Immature natural killer cell (primary cell): ENCODE results near the gene MECP2. TPM values are rescaled to one million over a fixed set of nuclear protein-coding genes. Genes with fewer than 3 reads are reported as not detected.

Source experiments
- DNase-seq, 3 donors: peaks; one replicate each; pipeline ENCODE4 v3.0.0; 2022; ENCODE audit warnings: mixed read lengths in 1 of 3
- H3K27ac Mint-ChIP-seq, 6 donors: one replicate each; pipeline ENCODE4 v1.8.0; 2020; ENCODE audit warnings: mixed read lengths in 6 of 6, mild to moderate bottlenecking in 5 of 6, inconsistent platforms in 4 of 6, moderate library complexity in 3 of 6
- H3K27me3 Mint-ChIP-seq, 3 donors: one replicate each; pipeline ENCODE4 v1.8.0; 2020 to 2021; ENCODE audit warnings: low read depth in 3 of 3, mild to moderate bottlenecking in 3 of 3, mixed read lengths in 3 of 3, moderate library complexity in 3 of 3, inconsistent platforms in 1 of 3
- H3K36me3 Mint-ChIP-seq, 3 donors: one replicate each; pipeline ENCODE4 v1.8.0; 2020; ENCODE audit warnings: mixed read lengths in 3 of 3, inconsistent platforms in 2 of 3, mild to moderate bottlenecking in 2 of 3
- H3K4me1 Mint-ChIP-seq, 2 donors: one replicate each; pipeline ENCODE4 v1.8.0; 2020; ENCODE audit warnings: inconsistent platforms in 2 of 2, mild to moderate bottlenecking in 2 of 2, mixed read lengths in 2 of 2, moderate library complexity in 1 of 2
- H3K4me3 Mint-ChIP-seq, 5 donors: one replicate each; pipeline ENCODE4 v1.8.0; 2020; ENCODE audit warnings: mild to moderate bottlenecking in 5 of 5, mixed read lengths in 5 of 5, inconsistent platforms in 3 of 5, moderate library complexity in 3 of 5
- H3K9me3 Mint-ChIP-seq, 6 donors: one replicate each; pipeline ENCODE4 v1.8.0; 2020; ENCODE audit warnings: mild to moderate bottlenecking in 6 of 6, mixed read lengths in 6 of 6, inconsistent platforms in 4 of 6, moderate library complexity in 3 of 6
- polyA plus RNA-seq, 3 donors: library from polyadenylated mRNA; unstranded; fragments of 300-500 nt; fragmentation: Illumina TruSeq; gene quantifications; one replicate each; pipeline ENCODE4 v1.2.3, GENCODE V29; 2021

The MECP2 gene
- polyA plus RNA-seq, 3 donors from 2014 or later: 11.4 to 31.5 (median 18.3) TPM

DNA sequence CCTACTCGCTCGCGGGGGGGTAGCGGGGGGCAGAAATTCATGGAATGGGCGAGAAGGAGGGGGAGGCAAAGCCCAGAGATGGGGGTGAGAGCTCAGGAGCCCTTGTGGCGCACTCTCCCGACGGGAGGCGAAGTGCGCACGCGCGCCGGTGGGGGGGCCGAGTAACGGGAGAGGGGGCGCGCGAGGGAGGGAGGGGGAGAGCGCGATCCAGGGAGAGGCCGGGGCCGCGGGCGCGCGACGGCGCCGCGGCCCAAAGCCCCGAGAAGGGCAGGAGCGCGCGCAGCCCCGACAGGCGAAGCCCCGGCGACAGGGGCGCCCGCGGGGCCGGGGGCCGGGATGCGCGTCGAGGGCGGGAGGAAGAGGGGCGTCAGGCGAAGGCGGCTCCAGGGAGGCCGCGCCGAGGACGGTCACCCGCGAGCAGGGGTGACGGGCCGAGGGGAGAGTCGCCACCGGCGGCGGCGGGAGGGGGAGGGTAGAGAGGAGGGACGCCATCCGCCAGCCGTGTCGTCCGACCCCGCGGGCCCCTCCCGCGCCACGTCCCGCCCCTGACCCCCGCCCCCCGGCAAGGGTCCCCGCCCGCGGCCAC, 421 bp downstream of the MECP2 start:
- peak; percentile 68 to 72 (median 69) for DNase-seq
- H3K27me3 Mint-ChIP-seq: peaks cover 7 to 28% (median 11%) of the 10 kb centered on the region in 3 donors

DNA sequence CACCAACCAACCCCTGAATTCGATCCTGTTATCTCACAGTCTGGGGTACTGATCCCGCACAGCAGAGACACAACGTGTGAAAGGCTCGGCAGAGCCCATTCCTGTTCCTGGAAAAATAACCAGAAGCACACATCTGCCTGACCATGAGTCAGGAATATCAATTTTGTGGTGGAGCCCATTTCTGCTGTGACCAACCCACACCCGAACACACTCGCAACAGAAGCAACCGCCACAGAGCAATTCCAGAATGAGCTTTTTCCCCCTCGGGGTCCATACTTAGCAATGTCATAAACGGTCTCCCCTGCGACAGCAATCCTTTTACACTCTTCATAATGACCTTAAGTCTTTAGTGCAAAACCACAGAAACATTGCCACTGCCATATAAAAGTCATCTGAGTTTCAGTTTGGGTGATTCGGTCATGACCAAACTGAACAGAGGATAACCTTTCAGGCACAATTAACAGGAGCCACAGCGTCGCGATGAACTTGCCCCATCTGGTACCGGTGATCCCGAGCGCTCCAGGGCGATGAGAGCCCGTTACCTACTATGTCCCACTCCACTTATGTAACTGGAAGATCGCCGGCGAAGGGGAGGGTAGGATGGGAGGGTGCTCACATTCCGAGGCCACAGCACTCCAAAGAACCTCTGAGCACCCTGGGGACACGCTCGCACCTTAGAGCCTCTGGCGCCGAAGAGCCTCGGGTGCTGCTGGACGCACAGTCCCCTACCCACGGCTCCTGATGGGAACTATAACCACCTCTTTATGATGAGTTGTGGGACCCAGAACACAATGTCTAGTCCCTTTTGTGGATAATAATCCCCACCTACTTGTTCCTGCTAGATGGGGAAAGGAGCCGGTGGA, 1.1 kb downstream of the MECP2 start:
- peak; percentile 35 to 49 (median 36) for DNase-seq
- Mint-ChIP-seq H3K36me3 (no peaks in the 10 kb centered on the region), H3K4me1 (peaks cover 55 to 61% of the 10 kb centered on the region in 2 donors), H3K27ac (peak overlapping the region; percentile 77 to 98 (median 94)), H3K27me3 (peaks cover 5 to 26% (median 11%) of the 10 kb centered on the region in 3 donors), H3K9me3 (peaks cover 0 to 2% (median 0%) of the 10 kb centered on the region in 6 donors), H3K4me3 (peak overlapping the region; percentile 89 to 97 (median 95))

More for the DNA sequence above, 421 bp downstream of the MECP2 start:
- Mint-ChIP-seq H3K9me3 (peaks cover 0 to 2% (median 0%) of the 10 kb centered on the region in 6 donors), H3K4me1 (peaks cover 49 to 54% of the 10 kb centered on the region in 2 donors), H3K4me3 (peak overlapping the region; percentile 89 to 97 (median 95)), H3K36me3 (no peaks in the 10 kb centered on the region), H3K27ac (peak overlapping the region; percentile 77 to 98 (median 94))

DNA sequence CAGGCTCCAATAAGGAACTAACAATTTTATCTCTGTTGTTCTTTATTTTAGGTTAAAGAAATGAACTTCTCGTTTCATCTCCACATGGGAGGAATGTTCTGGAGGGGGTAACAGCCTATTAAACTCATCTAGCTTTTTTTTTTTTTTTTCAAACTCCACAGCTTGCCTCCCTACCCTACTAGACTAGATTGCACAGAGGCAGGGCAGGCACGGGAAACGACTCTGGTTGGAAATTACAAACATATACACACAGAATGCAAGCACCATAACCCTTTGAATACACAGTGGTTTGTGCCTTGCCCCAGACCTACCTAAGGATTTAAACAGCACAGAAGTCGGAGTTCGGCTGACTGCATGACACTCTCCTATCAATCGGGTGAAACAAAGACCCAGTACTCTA, 2.7 kb downstream of the MECP2 start:
- H3K27me3 Mint-ChIP-seq: peaks cover 6 to 17% (median 9%) of the 10 kb centered on the region in 3 donors
- no peaks in the 10 kb centered on the region for H3K36me3 Mint-ChIP-seq
- H3K9me3 Mint-ChIP-seq: no peaks in the 10 kb centered on the region
- peaks cover 65 to 69% of the 10 kb centered on the region in 2 donors for H3K4me1 Mint-ChIP-seq
- DNase-seq: no peak
- peak overlapping the region; percentile 89 to 97 (median 95) for H3K4me3 Mint-ChIP-seq
- H3K27ac Mint-ChIP-seq: peak overlapping the region; percentile 31 to 98 (median 94)

DNA sequence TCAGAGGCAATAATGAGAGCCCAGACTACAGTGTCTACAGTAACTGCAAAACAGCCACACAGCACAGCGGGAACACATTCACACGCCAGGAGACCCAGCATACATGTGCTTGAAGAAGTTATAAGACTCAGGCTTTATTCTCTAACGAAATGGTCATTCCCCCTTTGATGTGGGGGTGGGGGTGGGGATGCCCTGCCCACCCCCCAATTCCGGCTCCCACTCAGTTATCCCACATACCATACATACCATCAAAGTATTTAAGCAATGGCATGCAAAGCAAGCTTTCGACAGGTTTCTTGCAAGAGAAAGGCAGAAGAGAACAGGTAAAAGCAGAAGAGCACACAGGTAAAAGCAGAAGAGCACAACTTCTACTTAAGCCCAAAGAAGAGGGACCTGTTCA, 3.6 kb downstream of the MECP2 start:
- no peak for DNase-seq
- Mint-ChIP-seq H3K9me3 (no peaks in the 10 kb centered on the region), H3K36me3 (no peaks in the 10 kb centered on the region), H3K4me1 (peaks cover 67 to 73% of the 10 kb centered on the region in 2 donors), H3K27ac (peak overlapping the region; percentile 74 to 98 (median 92)), H3K27me3 (peaks cover 6 to 15% (median 9%) of the 10 kb centered on the region in 3 donors), H3K4me3 (peak overlapping the region; percentile 50 to 95 (median 93))

DNA sequence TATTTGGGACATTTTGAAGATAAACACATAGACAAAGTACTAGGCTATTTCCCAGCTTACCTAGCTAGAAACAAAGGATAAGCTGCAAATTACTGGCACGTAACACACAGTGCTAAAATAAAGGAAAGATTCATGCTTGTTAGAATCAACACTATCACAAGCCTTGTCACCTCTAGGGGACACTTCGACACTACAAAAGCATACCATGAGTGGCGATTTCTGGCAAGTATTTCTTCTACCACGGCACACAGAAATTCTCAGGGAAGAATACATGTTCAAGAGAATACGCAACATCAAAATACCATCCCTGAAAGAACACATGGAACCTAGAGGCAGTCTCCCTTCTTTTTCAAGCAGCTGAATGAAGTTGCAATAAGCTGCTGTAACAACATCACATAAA, 5.1 kb downstream of the MECP2 start:
- Mint-ChIP-seq H3K27me3 (peaks cover 6 to 9% (median 9%) of the 10 kb centered on the region in 3 donors), H3K4me3 (peak overlapping the region; percentile 53 to 66 (median 58)), H3K9me3 (no peaks in the 10 kb centered on the region), H3K4me1 (peaks cover 63 to 72% of the 10 kb centered on the region in 2 donors), H3K27ac (peak overlapping the region; percentile 60 to 84 (median 79)), H3K36me3 (peaks cover 0 to 7% (median 0%) of the 10 kb centered on the region in 3 donors)
- DNase-seq: peak in 2 of 3 donors; percentile 13 to 25

DNA sequence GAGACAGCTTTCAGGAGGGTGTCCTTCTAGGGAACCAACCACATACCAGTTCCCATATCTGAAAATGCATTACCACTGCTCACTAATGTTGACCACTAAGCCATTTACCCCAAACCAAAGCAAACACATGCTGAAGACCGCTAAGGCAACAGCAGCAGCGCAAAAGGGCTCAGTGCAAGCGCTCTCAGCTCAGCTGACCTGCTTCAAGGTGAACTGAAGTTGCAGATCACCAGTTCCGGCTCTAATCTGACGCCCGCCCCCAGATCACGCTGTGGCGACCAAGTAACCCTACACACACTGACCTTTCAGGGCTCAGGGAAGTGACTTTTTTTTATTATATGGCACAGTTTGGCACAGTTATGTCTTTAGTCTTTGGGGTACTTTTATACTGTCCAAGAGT, 5.8 kb downstream of the MECP2 start:
- Mint-ChIP-seq H3K4me1 (peaks cover 64 to 75% of the 10 kb centered on the region in 2 donors), H3K9me3 (no peaks in the 10 kb centered on the region), H3K36me3 (peaks cover 0 to 7% (median 0%) of the 10 kb centered on the region in 3 donors), H3K4me3 (peak overlapping the region; percentile 40 to 74 (median 64)), H3K27me3 (peaks cover 6 to 8% (median 7%) of the 10 kb centered on the region in 3 donors), H3K27ac (peak overlapping the region; percentile 78 to 91 (median 86))
- peak; percentile 41 to 50 (median 43) for DNase-seq

DNA sequence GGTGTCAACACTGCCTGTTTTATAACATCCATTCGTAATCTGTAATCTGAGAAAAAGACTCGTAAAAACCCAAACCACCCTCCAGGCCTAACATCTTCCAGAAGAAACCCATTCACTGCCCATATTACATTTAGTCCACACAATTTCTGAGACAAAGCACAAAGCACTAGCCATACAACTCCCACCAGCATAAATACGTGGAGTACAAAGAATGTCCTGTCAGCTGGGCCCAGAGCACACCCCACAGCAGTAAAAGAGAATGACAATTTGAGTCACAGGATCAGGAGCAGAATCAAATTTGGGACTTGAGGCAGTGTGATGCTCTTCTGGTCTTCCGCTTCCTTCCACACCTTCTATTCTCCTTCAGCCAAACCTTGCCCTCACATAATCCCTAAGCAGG, 6.8 kb downstream of the MECP2 start:
- Mint-ChIP-seq H3K36me3 (peaks cover 0 to 7% (median 0%) of the 10 kb centered on the region in 3 donors), H3K9me3 (no peaks in the 10 kb centered on the region), H3K4me3 (peak overlapping the region in 2 of 5 donors; percentile 22 to 34), H3K27ac (peak overlapping the region; percentile 46 to 91 (median 83)), H3K27me3 (peaks cover 0 to 4% (median 3%) of the 10 kb centered on the region in 3 donors), H3K4me1 (peaks cover 57 to 66% of the 10 kb centered on the region in 2 donors)
- no peak for DNase-seq

DNA sequence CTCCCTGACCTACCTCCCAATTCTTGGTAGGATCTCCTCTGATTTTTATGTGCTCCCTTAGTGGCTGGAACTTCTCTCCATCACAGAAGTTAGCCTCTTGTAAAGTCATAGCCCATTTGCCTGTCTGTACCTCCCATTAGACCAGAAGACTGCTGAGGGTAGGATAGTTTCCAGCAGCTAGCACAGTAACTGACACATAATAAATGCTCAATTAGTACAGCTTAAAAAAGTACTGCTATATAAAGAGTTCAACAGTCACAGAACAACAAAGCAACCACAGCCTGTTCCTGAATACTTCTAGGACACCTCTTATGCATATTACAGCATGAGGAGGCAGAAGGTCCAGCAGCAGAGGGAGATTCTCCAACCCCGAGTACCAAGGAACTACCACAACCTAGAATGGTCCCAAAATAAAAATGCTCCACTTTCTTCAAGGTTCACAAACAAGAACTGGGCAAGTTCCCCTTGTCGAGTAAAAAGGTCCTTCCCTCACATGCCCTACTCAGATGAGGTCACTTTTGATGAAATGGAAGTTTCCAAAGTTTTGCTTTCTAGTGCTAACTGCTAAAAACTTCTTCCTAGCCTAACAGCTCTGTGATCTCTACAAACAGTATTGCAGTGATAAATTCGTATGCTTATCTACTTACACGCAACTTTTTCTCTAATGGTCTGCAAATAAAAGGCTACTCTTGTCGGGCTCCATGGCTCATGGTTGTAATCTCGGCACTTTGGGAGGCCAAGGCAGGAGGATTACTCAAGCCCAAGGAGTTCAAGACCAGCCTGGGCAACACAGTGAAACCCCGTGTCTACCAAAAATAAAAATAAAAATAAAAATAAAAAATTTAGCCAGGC, 12.8 kb downstream of the MECP2 start:
- Mint-ChIP-seq H3K9me3 (no peaks in the 10 kb centered on the region), H3K4me1 (peaks cover 38 to 53% of the 10 kb centered on the region in 2 donors), H3K4me3 (peak overlapping the region in 3 of 5 donors; percentile 4 to 23 (median 5)), H3K27ac (peak overlapping the region in 5 of 6 donors; percentile 15 to 89 (median 73)), H3K27me3 (peaks cover 0 to 8% (median 5%) of the 10 kb centered on the region in 3 donors), H3K36me3 (peaks cover 0 to 7% (median 6%) of the 10 kb centered on the region in 3 donors)
- DNase-seq: no peak

DNA sequence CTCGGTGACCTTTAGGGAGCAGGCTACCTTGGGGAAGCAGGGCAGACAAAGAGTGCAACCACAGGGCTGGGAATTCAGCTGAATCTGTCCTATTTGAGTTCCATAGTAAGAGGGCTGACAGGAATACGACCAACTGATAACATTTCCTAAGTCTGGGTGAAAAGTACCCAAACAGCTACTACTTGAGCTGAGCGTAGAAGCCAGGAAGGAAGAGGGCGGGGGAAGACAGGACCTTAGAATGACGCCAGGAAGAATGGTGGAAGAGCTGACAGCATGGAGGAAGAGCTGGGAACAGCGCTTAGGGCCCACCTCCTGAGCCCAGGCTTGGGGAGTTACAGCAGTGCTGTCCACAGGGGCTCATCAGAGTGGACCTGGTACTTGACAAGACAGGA, 14.4 kb downstream of the MECP2 start:
- no peak for DNase-seq
- Mint-ChIP-seq H3K4me1 (peaks cover 40 to 57% of the 10 kb centered on the region in 2 donors), H3K9me3 (no peaks in the 10 kb centered on the region), H3K27ac (peak overlapping the region; percentile 25 to 81 (median 58)), H3K4me3 (peak overlapping the region in 3 of 5 donors; percentile 19 to 40 (median 30)), H3K36me3 (peaks cover 0 to 6% (median 6%) of the 10 kb centered on the region in 3 donors), H3K27me3 (peaks cover 0 to 10% (median 9%) of the 10 kb centered on the region in 3 donors)

DNA sequence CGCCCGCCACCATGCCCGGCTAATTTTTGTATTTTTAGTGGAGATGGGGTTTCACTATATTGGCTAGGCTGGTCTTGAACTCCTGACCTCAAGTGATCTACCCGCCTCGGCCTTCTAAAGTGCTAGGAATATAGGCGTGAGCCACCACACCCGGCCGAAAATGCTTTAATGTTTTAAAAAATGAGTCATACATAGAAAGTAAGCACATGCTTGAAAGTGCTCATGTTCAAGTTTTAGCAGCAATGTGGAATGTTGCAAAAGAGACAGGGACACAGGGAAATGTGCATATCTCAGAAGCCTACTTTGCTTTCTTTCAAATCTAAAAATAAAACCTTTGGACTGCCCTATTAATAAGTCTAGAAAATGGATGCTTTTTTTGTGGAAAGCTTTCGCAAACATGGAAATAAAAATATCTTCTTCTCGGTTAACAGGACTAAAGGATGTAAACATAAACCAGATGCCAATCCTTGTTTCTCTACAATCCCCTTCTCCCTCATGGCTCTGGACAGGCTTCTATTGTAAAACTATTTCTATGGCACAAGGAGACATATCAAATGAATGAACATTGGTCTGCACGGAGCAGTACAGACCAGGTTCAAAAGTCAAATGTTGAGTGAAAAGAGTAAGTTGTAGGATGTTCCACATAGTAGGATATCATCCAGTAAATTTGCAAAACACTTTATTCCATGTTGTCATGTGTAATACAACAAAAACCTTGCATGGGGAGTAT, 15.0 kb downstream of the MECP2 start:
- H3K4me3 Mint-ChIP-seq: peak overlapping the region; percentile 19 to 44 (median 30)
- H3K36me3 Mint-ChIP-seq: peaks cover 0 to 6% (median under 1%) of the 10 kb centered on the region in 3 donors
- no peaks in the 10 kb centered on the region for H3K9me3 Mint-ChIP-seq
- no peak for DNase-seq
- H3K4me1 Mint-ChIP-seq: peaks cover 39 to 52% of the 10 kb centered on the region in 2 donors
- H3K27me3 Mint-ChIP-seq: peaks cover 2 to 10% (median 8%) of the 10 kb centered on the region in 3 donors
- peak overlapping the region; percentile 48 to 81 (median 58) for H3K27ac Mint-ChIP-seq

DNA sequence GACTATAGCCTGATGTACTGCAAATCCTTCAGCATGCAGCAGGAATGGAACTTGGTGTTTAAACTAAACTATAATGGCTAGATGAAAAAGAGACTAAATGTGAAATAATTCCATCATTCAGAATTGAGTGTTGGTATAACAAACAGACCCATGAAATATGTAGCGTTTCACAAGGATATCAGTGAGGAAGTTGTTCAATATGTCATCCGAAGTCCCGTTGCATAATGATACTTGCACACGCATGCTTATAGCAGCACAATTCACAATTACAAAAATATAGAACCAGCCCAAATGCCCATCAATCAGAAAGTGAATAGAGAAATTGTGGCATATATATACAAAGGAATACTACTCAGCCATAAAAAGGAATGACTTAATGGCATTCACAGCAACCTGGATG, 20.4 kb downstream of the MECP2 start:
- peak overlapping the region in 2 of 6 donors; percentile 12 to 49 for H3K27ac Mint-ChIP-seq
- peaks cover 52 to 68% of the 10 kb centered on the region in 2 donors for H3K4me1 Mint-ChIP-seq
- H3K4me3 Mint-ChIP-seq: no peak overlapping the region
- peaks cover 0 to 3% (median 0%) of the 10 kb centered on the region in 3 donors for H3K36me3 Mint-ChIP-seq
- H3K27me3 Mint-ChIP-seq: peaks cover 6 to 13% (median 7%) of the 10 kb centered on the region in 3 donors
- no peaks in the 10 kb centered on the region for H3K9me3 Mint-ChIP-seq
- no peak for DNase-seq

DNA sequence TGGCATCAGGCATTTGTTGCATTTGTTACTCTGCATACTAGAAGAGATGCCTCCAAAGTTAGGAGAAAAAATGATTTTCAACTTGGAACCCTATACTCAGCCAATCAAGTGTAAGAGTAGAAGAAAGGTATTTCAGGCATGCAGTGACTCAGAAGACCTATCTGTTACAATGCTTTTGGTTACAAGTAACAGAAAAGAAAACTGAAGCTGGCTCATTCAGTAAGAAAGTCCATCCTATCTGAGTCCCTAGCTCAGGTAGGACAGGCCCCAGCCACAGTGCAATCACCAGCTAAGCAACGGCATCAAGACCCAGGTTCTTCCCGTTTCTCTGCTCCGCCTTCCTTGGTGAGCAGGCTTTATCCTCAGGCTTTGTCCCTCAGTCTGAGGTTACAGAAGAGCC, 23.3 kb downstream of the MECP2 start:
- Mint-ChIP-seq H3K4me3 (no peak overlapping the region), H3K4me1 (peaks cover 58 to 72% of the 10 kb centered on the region in 2 donors), H3K27ac (peak overlapping the region in 3 of 6 donors; percentile 75 to 82 (median 80)), H3K9me3 (no peaks in the 10 kb centered on the region), H3K36me3 (peaks cover 0 to 3% (median 0%) of the 10 kb centered on the region in 3 donors), H3K27me3 (peaks cover 6 to 20% (median 7%) of the 10 kb centered on the region in 3 donors)
- DNase-seq: no peak
